HG03060 (cell line): Measurements from ENCODE around the gene TCEA2.

Experiments used
- ATAC-seq: cut with Tn5 transposase; IDR thresholded peaks from one replicate; pipeline ENCODE4 v1.9.1; 2021; ENCODE audit warnings: low read depth, moderate number of reproducible peaks; ENCODE audit not compliant: unreplicated experiment

The TCEA2 gene

GRCh38 chr20:64047968-64048401 lies 15.0 kb upstream of the TCEA2 start:
- ATAC-seq, result no peak

- ATAC-seq, result no peak
Measured at GRCh38 chr20:64048402-64049044, 14.5 kb upstream of the TCEA2 start.

GRCh38 chr20:64049060-64049877 lies 13.7 kb upstream of the TCEA2 start, which contains the start of gene SOX18:
TSS of gene SOX18 (minus strand) at chr20:64049639. CDS start at chr20:64049516, 123 bp downstream.
- no peak for ATAC-seq

GRCh38 chr20:64049878-64050260 lies 13.1 kb upstream of the TCEA2 start:
- ATAC-seq, result no peak

- ATAC-seq, result no peak
Measured at GRCh38 chr20:64050261-64051032, 12.6 kb upstream of the TCEA2 start.

GRCh38 chr20:64051033-64051452 lies 12.0 kb upstream of the TCEA2 start:
- no peak for ATAC-seq

GRCh38 chr20:64051561-64052325 lies 11.3 kb upstream of the TCEA2 start:
- no peak for ATAC-seq

GRCh38 chr20:64052326-64052722 lies 10.7 kb upstream of the TCEA2 start:
- ATAC-seq, result no peak

GRCh38 chr20:64052987-64053840 lies 9.8 kb upstream of the TCEA2 start:
- no peak for ATAC-seq

GRCh38 chr20:64053841-64054661 lies 8.9 kb upstream of the TCEA2 start:
- ATAC-seq, result no peak

GRCh38 chr20:64055396-64055892 lies 7.6 kb upstream of the TCEA2 start:
- no peak for ATAC-seq

- no peak for ATAC-seq
Measured at GRCh38 chr20:64055893-64056638, 6.9 kb upstream of the TCEA2 start.

GRCh38 chr20:64056639-64056888 lies 6.4 kb upstream of the TCEA2 start:
- no peak for ATAC-seq

- no peak for ATAC-seq
Measured at GRCh38 chr20:64056889-64057627, 5.9 kb upstream of the TCEA2 start.

- no peak for ATAC-seq
Measured at GRCh38 chr20:64057628-64058498, 5.1 kb upstream of the TCEA2 start.

- no peak for ATAC-seq
Measured at GRCh38 chr20:64058536-64058935, 4.5 kb upstream of the TCEA2 start.

- ATAC-seq, result no peak
Measured at GRCh38 chr20:64062276-64062595, 762 bp upstream of the TCEA2 start.
